ENCODE data around the gene NADSYN1.

DNA sequence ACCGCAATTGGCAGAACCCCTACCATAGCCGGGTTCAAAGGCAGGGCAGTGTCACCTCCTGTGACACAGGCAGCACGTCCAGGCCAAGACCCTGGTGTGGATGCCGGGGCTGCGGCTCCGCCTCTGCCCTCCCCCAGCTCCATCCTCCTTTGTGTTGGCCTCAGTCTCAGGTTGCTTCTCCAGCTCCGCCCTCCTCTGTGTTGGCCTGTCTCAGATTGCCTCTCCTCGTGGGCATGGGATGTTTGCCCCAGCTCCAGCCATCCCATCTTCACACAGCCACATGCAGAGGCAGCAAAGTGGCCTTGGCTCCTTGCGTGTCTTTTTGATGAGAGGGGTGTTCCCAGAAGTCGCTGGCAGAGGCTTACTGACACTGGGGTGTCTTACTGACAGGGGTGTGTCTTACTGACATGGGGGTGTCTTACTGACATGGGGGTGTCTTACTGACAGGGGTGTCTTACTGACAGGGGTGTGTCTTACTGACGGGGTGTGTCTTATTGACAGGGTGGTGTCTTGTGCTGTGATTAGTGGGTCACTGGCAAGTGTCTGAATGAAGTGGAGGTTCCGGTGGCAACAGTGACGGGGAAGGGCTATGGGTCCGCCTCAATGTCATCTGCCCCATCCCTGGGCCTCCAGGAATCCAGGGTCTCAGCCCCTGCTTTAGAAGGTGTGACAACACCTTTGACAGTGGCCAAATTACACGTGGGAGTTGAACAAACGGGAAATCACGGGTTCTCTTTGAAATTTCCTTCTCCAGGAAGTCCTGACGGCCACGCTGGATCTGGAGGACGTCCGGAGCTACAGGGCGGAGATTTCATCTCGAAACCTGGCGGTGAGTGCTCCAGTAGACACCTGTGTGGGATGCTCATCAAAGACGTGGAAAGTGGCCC lies 24.9 kb downstream of the NADSYN1 start:
- TF ChIP-seq POLR2AphosphoS5 (IDR thresholded peaks at IDR 0.05) (peak in 2 of 3 donors; percentile 28 to 38), POLR2A (IDR thresholded peaks at IDR 0.05) (no peak)
- TF ChIP-seq, protein P1, sequence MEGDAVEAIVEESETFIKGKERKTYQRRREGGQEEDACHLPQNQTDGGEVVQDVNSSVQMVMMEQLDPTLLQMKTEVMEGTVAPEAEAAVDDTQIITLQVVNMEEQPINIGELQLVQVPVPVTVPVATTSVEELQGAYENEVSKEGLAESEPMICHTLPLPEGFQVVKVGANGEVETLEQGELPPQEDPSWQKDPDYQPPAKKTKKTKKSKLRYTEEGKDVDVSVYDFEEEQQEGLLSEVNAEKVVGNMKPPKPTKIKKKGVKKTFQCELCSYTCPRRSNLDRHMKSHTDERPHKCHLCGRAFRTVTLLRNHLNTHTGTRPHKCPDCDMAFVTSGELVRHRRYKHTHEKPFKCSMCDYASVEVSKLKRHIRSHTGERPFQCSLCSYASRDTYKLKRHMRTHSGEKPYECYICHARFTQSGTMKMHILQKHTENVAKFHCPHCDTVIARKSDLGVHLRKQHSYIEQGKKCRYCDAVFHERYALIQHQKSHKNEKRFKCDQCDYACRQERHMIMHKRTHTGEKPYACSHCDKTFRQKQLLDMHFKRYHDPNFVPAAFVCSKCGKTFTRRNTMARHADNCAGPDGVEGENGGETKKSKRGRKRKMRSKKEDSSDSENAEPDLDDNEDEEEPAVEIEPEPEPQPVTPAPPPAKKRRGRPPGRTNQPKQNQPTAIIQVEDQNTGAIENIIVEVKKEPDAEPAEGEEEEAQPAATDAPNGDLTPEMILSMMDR (IDR thresholded peaks at IDR 0.05 in 8 of 11, conservative IDR thresholded peaks at IDR 0.05 in 3 of 11): no peak

Measured in spleen (tissue), 7 donors.